Left colon (tissue), 2 donors: ENCODE measurements around the gene ZNF616. TPM values are rescaled to one million over a fixed set of nuclear protein-coding genes. Genes with fewer than 3 reads are reported as not detected.

Experiments used
- total RNA-seq, 2 donors: library from RNA; stranded (reverse); fragmentation: NEBNext Ultra II Directional; extraction: Animal tissue kit (Norgen Biotek cat#: 25700); gene quantifications; one replicate each; pipeline ENCODE4 v1.2.1, GENCODE V29; 2021
- donor health status: DM: no; HTN: no; CAD: no.
- donor health status: DM: yes; HTN: yes; CAD: no.

The ZNF616 gene
- total RNA-seq, 2 donors from 2014 or later, result 7.1 to 9.2 TPM

Other genes with a start within 250 kb of the ZNF616 start
- 10 to 100 TPM in 1 of 2 donors, 1 to 10 TPM in 1; 5.5 to 10.0 TPM for gene ZNF649, start 234.9 kb downstream of the ZNF616 start, total RNA-seq
- 1 to 10 TPM; 5.5 to 7.2 TPM for gene ZNF613, start 212.5 kb downstream of the ZNF616 start, total RNA-seq
- gene ZNF350, start 153.1 kb downstream of the ZNF616 start, total RNA-seq, result 10 to 100 TPM; 11.6 to 14.6 TPM
- gene ZNF615, start 131.7 kb downstream of the ZNF616 start, total RNA-seq, result 1 to 10 TPM; 6.3 to 8.5 TPM
- 1 to 10 TPM; 3.7 to 3.9 TPM for gene ZNF614, start 111.6 kb downstream of the ZNF616 start, total RNA-seq
- gene ZNF432, start 91.1 kb downstream of the ZNF616 start, total RNA-seq, result 1 to 10 TPM; 8.4 to 9.6 TPM
- gene ZNF841, start 44.2 kb downstream of the ZNF616 start, total RNA-seq, result 10 to 100 TPM; 14.9 to 17.9 TPM
- gene ZNF836, start 31.7 kb upstream of the ZNF616 start, total RNA-seq, result 10 to 100 TPM; 10.5 to 15.4 TPM
- gene PPP2R1A, start 50.1 kb upstream of the ZNF616 start, total RNA-seq, result 100 to 1,000 TPM; 262 to 281 TPM
- gene ZNF766, start 129.6 kb upstream of the ZNF616 start, total RNA-seq, result 10 to 100 TPM in 1 of 2 donors, 1 to 10 TPM in 1; 7.8 to 11.4 TPM
- gene ZNF480, start 157.2 kb upstream of the ZNF616 start, total RNA-seq, result 10 to 100 TPM; 12.1 to 14.0 TPM
- 1 to 10 TPM in 1 of 2 donors, under 1 TPM in 1; 0.79 to 1.1 TPM for gene ZNF610, start 196.3 kb upstream of the ZNF616 start, total RNA-seq
- gene ZNF880, start 230.0 kb upstream of the ZNF616 start, total RNA-seq, result 10 to 100 TPM in 1 of 2 donors, 1 to 10 TPM in 1; 5.6 to 10.3 TPM